Neural cell (in vitro differentiated cells): Measurements from ENCODE around the gene VPS35L. TPM values are rescaled to one million over a fixed set of nuclear protein-coding genes. Genes with fewer than 3 reads are reported as not detected.

Experiments
- H2AFZ ChIP-seq: fragments of 200-600, 300-800 bp; sonication (generic), shearing (Covaris generic); 2 replicates; pipeline ENCODE4 v1.6.0; 2014; ENCODE audit warnings: low read depth, mild to moderate bottlenecking, antibody characterized with exemption, low read length, moderate library complexity
- H3F3A ChIP-seq: fragments of 200-600 bp; shearing (Covaris generic); 2 replicates; pipeline ENCODE4 v1.6.1; 2016; ENCODE audit warnings: mild to moderate bottlenecking, moderate library complexity, mixed read lengths, antibody characterized with exemption, low read length; ENCODE audit not compliant: insufficient read depth, poor library complexity, severe bottlenecking
- H3K27ac ChIP-seq: fragments of 200-600, 300-800 bp; sonication (generic), shearing (Covaris generic); 2 replicates; pipeline ENCODE4 v1.5.1; 2014; ENCODE audit warnings: mild to moderate bottlenecking, low read length, moderate library complexity
- H3K27me3 ChIP-seq: fragments of 300-800, 200-600 bp; sonication (generic), shearing (Covaris generic); 2 replicates; pipeline ENCODE4 v1.6.0; 2014; ENCODE audit warnings: mild to moderate bottlenecking, low read depth, low read length, moderate library complexity; ENCODE audit not compliant: insufficient read depth
- H3K36me3 ChIP-seq: fragments of 300-800, 200-600 bp; sonication (generic), shearing (Covaris generic); 2 replicates; pipeline ENCODE4 v1.5.1; 2014; ENCODE audit warnings: mild to moderate bottlenecking, antibody characterized with exemption, low read length, moderate library complexity; ENCODE audit not compliant: insufficient read depth
- H3K4me2 ChIP-seq: fragments of 300-800, 200-600 bp; sonication (generic), shearing (Covaris generic); 2 replicates; pipeline ENCODE4 v1.6.0; 2014; ENCODE audit warnings: mild to moderate bottlenecking, low read length
- H3K4me3 ChIP-seq: fragments of 300-800, 200-600 bp; sonication (generic), shearing (Covaris generic); 2 replicates; pipeline ENCODE4 v1.5.1; 2014; ENCODE audit warnings: mild to moderate bottlenecking, low read length, moderate library complexity
- H3K79me2 ChIP-seq: fragments of 200-600 bp; shearing (Covaris generic); replicated peaks from 2 replicates; pipeline ENCODE4 v1.6.0; 2014; ENCODE audit warnings: mild to moderate bottlenecking, low read length, moderate library complexity; ENCODE audit not compliant: insufficient read depth
- H3K9ac ChIP-seq: fragments of 300-800, 200-600 bp; sonication (generic), shearing (Covaris generic); 2 replicates; pipeline ENCODE4 v1.6.1; 2016; ENCODE audit warnings: mild to moderate bottlenecking, low read length, mixed read lengths
- H3K9me2 ChIP-seq: fragments of 200-600 bp; shearing (Covaris generic); 2 replicates; pipeline ENCODE4 v1.6.1; 2016; ENCODE audit warnings: mild to moderate bottlenecking, low read length, mixed read lengths; ENCODE audit not compliant: insufficient read depth
- H3K9me3 ChIP-seq: fragments of 200-600, 300-800 bp; sonication (generic), shearing (Covaris generic); 2 replicates; pipeline ENCODE4 v1.6.1; 2016; ENCODE audit warnings: mild to moderate bottlenecking, mixed run types, low read length, moderate library complexity, mixed read lengths
- H4K20me1 ChIP-seq: fragments of 200-600 bp; shearing (Covaris generic); 2 replicates; pipeline ENCODE4 v1.6.1; 2016; ENCODE audit warnings: mild to moderate bottlenecking, mixed run types; ENCODE audit not compliant: insufficient read depth
- CTCF ChIP-seq: fragments of 450-650 bp; IDR thresholded peaks from 2 replicates; pipeline ENCODE4 v1.5.1; 2014; ENCODE audit warnings: antibody characterized with exemption, mild to moderate bottlenecking, moderate library complexity; ENCODE audit not compliant: poor library complexity, severe bottlenecking
- EP300 ChIP-seq: fragments of 450-650 bp; conservative IDR thresholded peaks from 2 replicates; pipeline ENCODE4 v1.6.1; 2014; ENCODE audit warnings: antibody characterized with exemption, mild to moderate bottlenecking, moderate library complexity; ENCODE audit not compliant: poor library complexity, severe bottlenecking
- EZH2 ChIP-seq: fragments of 200-600, 300-800 bp; shearing (Covaris generic), sonication (generic); IDR thresholded peaks from 2 replicates; pipeline ENCODE4 v1.6.1; 2014; ENCODE audit warnings: antibody characterized with exemption, low read length, borderline replicate concordance, mild to moderate bottlenecking; ENCODE audit not compliant: insufficient read depth, poor library complexity, severe bottlenecking
- MXI1 ChIP-seq: fragments of 450-650 bp; conservative IDR thresholded peaks from 2 replicates; pipeline ENCODE4 v1.6.1; 2014; ENCODE audit warnings: antibody characterized with exemption, mild to moderate bottlenecking; ENCODE audit not compliant: poor library complexity, severe bottlenecking
- POLR2AphosphoS5 ChIP-seq: IDR thresholded peaks from 2 replicates; pipeline ENCODE4 v1.6.1; 2012
- RAD21 ChIP-seq: fragments of 450-650 bp; conservative IDR thresholded peaks from 2 replicates; pipeline ENCODE4 v1.6.1; 2014; ENCODE audit warnings: antibody characterized with exemption, mild to moderate bottlenecking, moderate library complexity
- REST ChIP-seq: IDR thresholded peaks from 2 replicates; pipeline ENCODE4 v1.6.1; 2012; ENCODE audit warnings: borderline replicate concordance
- SMC3 ChIP-seq: fragments of 450-650 bp; conservative IDR thresholded peaks from 2 replicates; pipeline ENCODE4 v1.6.1; 2014; ENCODE audit warnings: antibody characterized with exemption, mild to moderate bottlenecking, moderate library complexity; ENCODE audit not compliant: poor library complexity
- TAF1 ChIP-seq: IDR thresholded peaks from 2 replicates; pipeline ENCODE4 v1.6.1; 2012; ENCODE audit warnings: low read depth
- polyA minus RNA-seq: library from RNA; depleted of rRNA, polyadenylated mRNA; stranded (reverse); fragments of >200 nt; gene quantifications from 2 replicates; pipeline ENCODE4 v1.2.3, GENCODE V29; 2014
- polyA plus RNA-seq: library from polyadenylated mRNA; depleted of rRNA; stranded (reverse); fragments of >200 nt; gene quantifications from 2 replicates; pipeline ENCODE4 v1.2.3, GENCODE V29; 2014

VPS35L gene
- polyA plus RNA-seq = 29.8 and 30.2 TPM in 2 replicates
- polyA minus RNA-seq = 54.9 and 57.0 TPM in 2 replicates

- peak; percentile 99 for TF ChIP-seq CTCF
- peak; percentile 83 for TF ChIP-seq MXI1
- peak; percentile 64 for TF ChIP-seq SMC3
- peak; percentile 59 for TF ChIP-seq REST
- peak; percentile 92 for TF ChIP-seq TAF1
- TF ChIP-seq EZH2 = no peak
- peak; percentile 87 for TF ChIP-seq POLR2AphosphoS5
- TF ChIP-seq RAD21 = peak; percentile 52
- no peak for TF ChIP-seq EP300
- peak within 1 kb of the TSS; percentile 97 for H2AFZ ChIP-seq
- H3F3A ChIP-seq = no peaks in the 10 kb centered on the region
Measured at GRCh38 chr16:19555186-19555937, at the start of gene VPS35L. TSS of gene VPS35L (plus strand) at chr16:19555703. CDS start at chr16:19555730, 27 bp downstream.

GRCh38 chr16:19506965-19507364, 48.5 kb upstream of the VPS35L start:
- Histone ChIP-seq H3K36me3 (peaks cover 13% of the 10 kb centered on the region), H3F3A (no peaks in the 10 kb centered on the region), H3K79me2 (no peaks in the 10 kb centered on the region), H4K20me1 (no peaks in the 10 kb centered on the region), H3K9me3 (no peaks in the 10 kb centered on the region), H3K9me2 (no peaks in the 10 kb centered on the region), H3K4me2 (no peak overlapping the region), H2AFZ (no peak overlapping the region), H3K4me3 (no peak overlapping the region), H3K27ac (no peak overlapping the region), H3K9ac (no peak overlapping the region), H3K27me3 (no peaks in the 10 kb centered on the region)
- TF ChIP-seq TAF1 = no peak

More at GRCh38 chr16:19555186-19555937, at the start of gene VPS35L:
- Histone ChIP-seq H3K27me3 (no peaks in the 10 kb centered on the region), H3K4me3 (peak within 1 kb of the TSS; percentile 90), H3K9me2 (no peaks in the 10 kb centered on the region), H4K20me1 (no peaks in the 10 kb centered on the region), H3K4me2 (peak within 1 kb of the TSS; percentile 78), H3K27ac (peak within 1 kb of the TSS; percentile 92), H3K36me3 (peaks cover 5% of the 10 kb centered on the region), H3K79me2 (peaks cover 11% of the 10 kb centered on the region), H3K9me3 (no peaks in the 10 kb centered on the region), H3K9ac (peak within 1 kb of the TSS; percentile 95)
